NOMO-1 treated with DMSO at 0.1 percent for 48 hours (cell line): ENCODE data around the gene PTMS.
"Not testable (repeated sequence)": the region's sequence is repeated elsewhere in the genome, so short reads cannot be mapped to it uniquely, and the experiment has no call there.

Experiments used
- DNase-seq: peaks from one replicate; lab custom pipeline; 2025; ENCODE audit not compliant: unreplicated experiment; lab: John Stamatoyannopoulos, UW

Gene PTMS, protein sequence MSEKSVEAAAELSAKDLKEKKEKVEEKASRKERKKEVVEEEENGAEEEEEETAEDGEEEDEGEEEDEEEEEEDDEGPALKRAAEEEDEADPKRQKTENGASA

GRCh38 chr12:6765634-6766581 lies at the start of gene PTMS:
Gene PTMS, plus strand, starts transcription at chr12:6766363. Its CDS starts 343 bp downstream, at chr12:6766706.
- DNase-seq = no peak

DNA sequence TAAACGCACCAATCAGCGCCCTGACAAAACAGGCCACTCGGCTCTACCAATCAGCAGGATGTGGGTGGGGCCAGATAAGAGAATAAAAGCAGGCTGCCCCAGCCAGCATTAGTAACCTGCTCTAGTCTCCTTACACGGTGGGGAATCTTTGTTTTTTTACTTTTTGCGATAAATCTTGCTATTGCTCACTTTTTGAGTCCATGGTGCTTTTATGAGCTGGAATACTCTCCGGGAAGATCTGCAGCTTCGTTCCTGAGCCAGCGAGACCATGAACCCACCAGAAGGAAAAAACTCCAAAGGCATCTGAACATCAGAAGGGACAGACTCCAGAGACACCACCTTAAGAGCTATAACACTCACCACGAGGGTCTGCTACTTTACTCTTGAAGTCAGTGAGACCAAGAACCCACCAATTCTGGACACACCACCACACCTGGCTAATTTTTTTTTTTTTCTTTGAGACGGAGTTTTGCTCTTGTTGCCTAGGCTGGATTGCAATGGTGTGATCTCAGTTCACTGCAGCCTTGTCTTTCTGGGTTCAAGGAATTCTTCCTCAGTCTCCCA lies 49.2 kb upstream of the PTMS start:
- DNase-seq = no peak

DNA sequence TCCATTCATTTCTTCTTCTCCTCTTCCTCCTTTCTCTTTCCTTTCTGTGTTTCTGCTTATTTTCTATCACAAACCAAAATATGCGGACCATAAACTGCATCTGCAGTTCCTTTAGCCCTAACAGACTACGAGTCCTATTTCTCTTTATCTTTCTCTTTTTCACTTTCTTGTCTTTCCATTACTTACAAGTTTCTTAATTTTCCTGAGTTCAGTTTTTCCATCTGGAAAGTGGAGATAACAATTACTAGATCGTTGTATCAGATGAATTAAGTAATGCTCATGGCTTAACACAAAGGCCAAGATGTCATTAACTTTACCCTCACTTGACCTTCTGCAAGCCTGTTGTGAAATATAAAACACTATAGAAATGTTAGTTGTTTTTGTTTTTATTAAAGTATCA lies 43.3 kb upstream of the PTMS start:
- DNase-seq = no peak

GRCh38 chr12:6723607-6724408 lies 42.4 kb upstream of the PTMS start, which contains the start of gene COPS7A:
Gene COPS7A, plus strand, starts transcription at chr12:6724046. Its CDS starts 611 bp downstream, at chr12:6724657.
- peak; percentile 99 for DNase-seq

DNA sequence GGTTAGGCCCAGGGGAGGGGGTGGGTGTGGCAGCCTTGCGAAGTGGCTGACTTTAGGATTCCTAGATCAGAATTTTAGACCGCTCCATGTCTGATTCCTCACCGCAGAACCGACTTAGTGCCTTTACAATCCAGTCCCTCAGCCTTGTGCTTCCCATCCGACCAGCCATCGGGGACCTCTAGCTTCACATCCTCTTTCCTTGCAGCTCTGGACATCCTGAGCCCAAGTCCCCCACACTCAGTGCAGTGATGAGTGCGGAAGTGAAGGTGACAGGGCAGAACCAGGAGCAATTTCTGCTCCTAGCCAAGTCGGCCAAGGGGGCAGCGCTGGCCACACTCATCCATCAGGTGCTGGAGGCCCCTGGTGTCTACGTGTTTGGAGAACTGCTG lies 41.8 kb upstream of the PTMS start:
- peak; percentile 62 for DNase-seq

DNA sequence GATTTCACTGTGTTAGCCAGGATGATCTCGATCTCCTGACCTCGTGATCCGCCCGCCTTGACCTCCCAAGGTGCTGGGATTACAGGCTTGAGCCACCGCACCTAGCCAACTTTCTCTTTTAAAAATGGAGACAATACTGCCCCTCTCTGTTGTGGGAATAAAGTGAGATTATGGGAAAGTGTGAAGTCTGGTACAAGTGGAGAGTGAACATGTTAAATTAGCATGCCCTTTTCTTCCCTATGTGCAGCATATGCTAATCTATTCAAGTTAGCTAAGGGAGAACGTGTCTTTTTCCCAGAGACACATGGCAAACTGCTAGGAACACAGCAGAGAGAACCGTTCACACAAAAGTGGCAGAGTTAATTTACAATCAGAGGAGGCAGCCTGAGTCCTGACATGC lies 40.8 kb upstream of the PTMS start:
- no peak for DNase-seq

DNA sequence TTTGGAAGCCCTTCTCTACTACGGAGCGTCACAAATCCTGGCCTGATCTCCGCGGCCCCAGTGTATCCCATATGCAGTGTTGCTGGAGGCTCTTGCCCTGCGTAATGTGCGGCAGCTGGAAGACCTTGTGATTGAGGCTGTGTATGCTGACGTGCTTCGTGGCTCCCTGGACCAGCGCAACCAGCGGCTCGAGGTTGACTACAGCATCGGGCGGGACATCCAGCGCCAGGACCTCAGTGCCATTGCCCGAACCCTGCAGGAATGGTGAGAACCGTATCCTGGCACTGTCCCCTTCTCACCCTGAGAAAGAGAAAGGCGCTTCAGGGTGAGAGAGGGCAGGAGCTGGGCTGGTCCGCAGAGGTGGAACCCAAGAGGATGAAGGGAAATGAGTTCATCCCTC lies 37.0 kb upstream of the PTMS start:
- no peak for DNase-seq

GRCh38 chr12:6730169-6730568 lies 36.0 kb upstream of the PTMS start:
- no peak for DNase-seq

GRCh38 chr12:6734506-6735387 lies 31.4 kb upstream of the PTMS start:
- DNase-seq = no peak

GRCh38 chr12:6735448-6736191 lies 30.5 kb upstream of the PTMS start:
- DNase-seq = peak; percentile 58

DNA sequence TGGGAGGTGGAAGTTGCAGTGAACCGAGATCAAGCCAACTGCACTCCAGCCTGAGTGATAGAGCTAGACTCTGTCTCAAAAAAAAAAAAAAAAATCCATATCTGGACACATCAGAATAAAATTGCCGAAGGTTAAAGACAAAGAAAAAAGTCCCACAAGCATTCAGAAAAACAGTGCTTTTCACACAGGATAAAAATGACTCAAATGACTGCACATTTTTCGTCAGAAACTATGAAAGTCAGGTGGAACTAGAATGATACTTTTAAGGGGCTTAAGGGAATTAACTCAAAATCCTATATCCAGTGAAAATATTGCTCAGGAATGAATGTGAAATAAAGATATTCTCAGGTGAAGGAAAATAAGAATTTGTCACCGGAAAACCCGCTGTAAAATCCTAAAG lies 29.4 kb upstream of the PTMS start:
- no peak for DNase-seq

GRCh38 chr12:6742080-6742479 lies 24.1 kb upstream of the PTMS start:
- not testable (repeated sequence) for DNase-seq

DNA sequence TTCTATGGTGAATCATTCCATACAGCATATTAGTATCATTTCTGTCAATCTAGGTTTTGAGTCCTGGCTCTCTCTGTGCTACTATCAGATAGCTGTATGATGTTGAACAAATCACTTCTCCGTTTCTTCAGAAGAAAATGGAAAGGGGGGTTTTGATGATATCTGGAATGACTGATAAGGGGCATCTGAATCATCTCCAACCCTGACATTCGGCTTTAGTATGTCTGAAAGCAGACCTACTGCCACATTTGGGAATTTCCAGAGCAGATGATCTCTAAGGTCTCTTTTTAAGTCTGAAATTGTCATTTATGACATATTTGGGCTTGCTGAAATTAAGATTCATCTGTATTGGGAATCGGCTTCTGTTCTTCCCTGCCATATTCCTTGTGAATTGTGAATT lies 23.3 kb upstream of the PTMS start:
- no peak for DNase-seq

GRCh38 chr12:6743300-6743699 lies 22.9 kb upstream of the PTMS start:
- not testable (repeated sequence) for DNase-seq

GRCh38 chr12:6745741-6746525 lies 20.2 kb upstream of the PTMS start:
- peak; percentile 96 for DNase-seq

- DNase-seq = no peak
These were observed 18.9 kb upstream of the PTMS start for GRCh38 chr12:6747216-6747615.

DNA sequence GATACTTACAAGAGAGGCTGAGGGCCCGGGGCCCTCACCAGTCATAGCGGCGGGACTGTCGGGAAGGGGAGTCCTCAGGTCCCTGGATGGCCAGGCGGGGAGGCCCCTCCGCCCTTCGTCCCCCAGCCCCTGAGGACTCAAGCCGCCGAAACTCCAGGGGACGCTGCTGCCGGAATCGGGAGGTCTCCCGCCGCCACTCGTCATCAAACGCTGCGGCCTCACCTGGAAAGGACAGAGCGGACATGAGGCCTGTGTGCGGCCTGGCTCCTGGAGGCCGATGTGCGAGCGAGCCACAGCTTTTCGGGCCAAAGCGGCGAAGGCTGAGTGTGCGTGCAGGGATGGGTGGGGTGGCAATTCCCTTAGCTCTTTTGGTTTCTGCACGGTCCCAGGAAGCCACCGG lies 17.4 kb upstream of the PTMS start:
- DNase-seq = no peak

DNA sequence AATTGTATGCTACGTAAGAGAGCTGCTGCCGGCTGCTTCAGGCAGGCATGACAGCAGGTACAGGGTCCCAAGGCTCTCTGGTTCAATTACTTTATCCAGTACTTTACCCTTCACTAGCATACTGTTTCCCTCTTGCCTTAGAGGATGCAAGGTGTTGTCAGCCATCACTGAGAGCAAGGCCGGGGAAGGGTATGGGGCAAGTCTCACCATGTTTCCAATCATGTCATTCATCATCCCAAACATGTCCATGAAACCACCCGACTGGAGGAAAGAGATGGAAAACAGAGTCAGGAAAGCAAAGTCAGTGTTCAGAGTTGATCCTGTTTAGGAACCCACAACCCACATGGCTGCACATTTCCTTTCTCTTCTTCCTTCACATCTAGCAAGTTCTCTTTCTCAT lies 15.7 kb upstream of the PTMS start:
- DNase-seq = no peak

- DNase-seq = no peak
These were observed 14.4 kb upstream of the PTMS start for GRCh38 chr12:6751767-6752166.
